Measurements from ENCODE around the gene TCOF1.

TCOF1 gene

GRCh38 chr5:150329881-150330876 is 27.3 kb upstream of the TCOF1 start:
- Histone ChIP-seq H3K23ac (ENCODE audit: low read depth, low read length, poor library complexity) (no peak overlapping the region), H3K4ac (ENCODE audit: low read length) (no peak overlapping the region), H3K27ac (replicated peaks; ENCODE audit: low read length) (no peak overlapping the region), H2BK5ac (ENCODE audit: low read length) (no peak overlapping the region), H3K79me1 (ENCODE audit: low read depth, low read length) (no peaks in the 10 kb centered on the region), H2BK15ac (ENCODE audit: low read length) (no peak overlapping the region), H3K14ac (ENCODE audit: low read length) (no peak overlapping the region), H4K8ac (ENCODE audit: low read depth, low read length) (no peak overlapping the region), H2BK120ac (ENCODE audit: low read depth, low read length) (no peak overlapping the region), H2AK5ac (ENCODE audit: low read depth, low read length) (no peak overlapping the region), H3K4me1 (ENCODE audit: control insufficient read depth in 2 of 2, insufficient read depth in 1 of 2, low read depth in 1 of 2, low read length in 2 of 2) (peaks cover 11 to 12% of the 10 kb centered on the region in 2 donors), H2BK12ac (ENCODE audit: low read length) (no peak overlapping the region), H3K27me3 (ENCODE audit: control insufficient read depth in 3 of 3, insufficient read depth in 3 of 3, low read depth in 1 of 3, low read length in 3 of 3) (no peaks in the 10 kb centered on the region), H3K9me3 (replicated peaks in 1 of 2; ENCODE audit: control insufficient read depth in 2 of 2, insufficient read depth in 1 of 2, low read depth in 1 of 2, low read length in 2 of 2) (no peaks in the 10 kb centered on the region), H3K36me3 (replicated peaks in 1 of 2; ENCODE audit: control insufficient read depth in 2 of 2, insufficient read depth in 2 of 2, low read length in 2 of 2) (no peaks in the 10 kb centered on the region), H3K18ac (ENCODE audit: low read length) (no peak overlapping the region), H3K4me3 (ENCODE audit: low read length in 2 of 2) (no peak overlapping the region), H2AFZ (ENCODE audit: low read length) (no peak overlapping the region), H3K4me2 (ENCODE audit: insufficient read depth, low read length, poor library complexity, severe bottlenecking) (no peak overlapping the region), H4K91ac (ENCODE audit: low read depth, low read length, poor library complexity) (no peak overlapping the region), H3K9ac (ENCODE audit: low read depth, low read length, poor library complexity) (no peak overlapping the region)
- 100% methylated on average over 1 of the region's 17 CpGs; no CpG with 5 or more reads in 1 of the 2 donors for WGBS, 2 donors (ENCODE audit: extremely low coverage in 2 of 2, insufficient read length in 2 of 2, insufficient replicate concordance in 1 of 2)
- DNase-seq (ENCODE audit: low spot score) = no peak

DNA sequence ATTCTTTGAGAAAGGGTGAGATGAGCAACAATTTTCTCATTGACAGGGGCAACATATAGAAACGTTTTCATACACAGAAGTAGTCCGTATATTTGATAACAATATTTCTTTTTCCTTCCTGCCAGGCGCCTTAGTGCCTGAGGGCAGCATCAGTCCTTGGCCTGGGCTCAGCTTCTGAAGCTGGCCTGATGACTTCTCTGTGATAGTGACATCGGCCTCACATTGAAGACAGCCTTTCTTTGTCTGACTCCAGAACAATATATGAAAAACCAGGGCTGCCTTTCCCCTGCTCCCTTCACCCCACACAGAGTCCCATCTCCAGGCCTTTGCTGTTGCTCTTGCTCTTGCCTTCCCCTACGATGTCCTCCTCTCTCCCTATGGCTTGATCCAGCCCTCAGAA is 24.1 kb upstream of the TCOF1 start:
- Histone ChIP-seq H3K4me3 (ENCODE audit: low read length in 2 of 2) (no peak overlapping the region), H4K91ac (ENCODE audit: low read depth, low read length, poor library complexity) (no peak overlapping the region), H2BK5ac (ENCODE audit: low read length) (no peak overlapping the region), H3K14ac (ENCODE audit: low read length) (no peak overlapping the region), H3K27me3 (ENCODE audit: control insufficient read depth in 3 of 3, insufficient read depth in 3 of 3, low read depth in 1 of 3, low read length in 3 of 3) (no peaks in the 10 kb centered on the region), H3K4ac (ENCODE audit: low read length) (no peak overlapping the region), H3K27ac (replicated peaks; ENCODE audit: low read length) (no peak overlapping the region), H2AK5ac (ENCODE audit: low read depth, low read length) (no peak overlapping the region), H2BK12ac (ENCODE audit: low read length) (no peak overlapping the region), H2AFZ (ENCODE audit: low read length) (no peak overlapping the region), H2BK120ac (ENCODE audit: low read depth, low read length) (no peak overlapping the region), H2BK15ac (ENCODE audit: low read length) (no peak overlapping the region), H3K4me2 (ENCODE audit: insufficient read depth, low read length, poor library complexity, severe bottlenecking) (no peak overlapping the region), H3K23ac (ENCODE audit: low read depth, low read length, poor library complexity) (no peak overlapping the region), H3K9ac (ENCODE audit: low read depth, low read length, poor library complexity) (no peak overlapping the region), H3K79me1 (ENCODE audit: low read depth, low read length) (no peaks in the 10 kb centered on the region), H3K9me3 (replicated peaks in 1 of 2; ENCODE audit: control insufficient read depth in 2 of 2, insufficient read depth in 1 of 2, low read depth in 1 of 2, low read length in 2 of 2) (peaks cover 0 to 1% of the 10 kb centered on the region in 2 donors), H3K18ac (ENCODE audit: low read length) (no peak overlapping the region), H3K4me1 (ENCODE audit: control insufficient read depth in 2 of 2, insufficient read depth in 1 of 2, low read depth in 1 of 2, low read length in 2 of 2) (no peaks in the 10 kb centered on the region), H3K36me3 (replicated peaks in 1 of 2; ENCODE audit: control insufficient read depth in 2 of 2, insufficient read depth in 2 of 2, low read length in 2 of 2) (no peaks in the 10 kb centered on the region), H4K8ac (ENCODE audit: low read depth, low read length) (no peak overlapping the region)
- DNase-seq (ENCODE audit: low spot score) = no peak
- WGBS, 2 donors (ENCODE audit: extremely low coverage in 2 of 2, insufficient read length in 2 of 2, insufficient replicate concordance in 1 of 2) = no CpG with 5 or more reads among the region's 5 CpGs

DNA sequence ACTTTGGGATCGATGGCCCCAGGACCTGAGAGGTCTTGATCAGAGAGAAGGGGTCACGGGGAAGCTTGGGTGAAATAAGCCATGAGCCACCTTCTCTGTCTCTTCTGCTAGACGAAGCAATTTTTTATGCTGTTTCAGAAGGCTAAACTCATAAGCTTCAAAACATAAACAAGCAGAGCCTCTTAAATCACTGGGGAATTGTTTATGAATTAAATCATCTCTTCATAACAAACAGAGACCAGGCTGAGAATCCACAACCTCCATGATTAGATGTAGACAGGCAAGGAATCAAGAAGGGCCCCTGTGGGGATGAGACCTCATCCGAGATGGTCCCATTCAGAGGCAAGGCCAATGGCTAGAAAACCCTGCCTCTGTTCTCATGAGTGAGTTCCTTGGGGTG is 21.7 kb upstream of the TCOF1 start:
- no peak for DNase-seq (ENCODE audit: low spot score)

GRCh38 chr5:150338546-150338945 is 19.0 kb upstream of the TCOF1 start:
- Histone ChIP-seq H3K23ac (ENCODE audit: low read depth, low read length, poor library complexity) (no peak overlapping the region), H3K4ac (ENCODE audit: low read length) (no peak overlapping the region), H3K4me3 (ENCODE audit: low read length in 2 of 2) (no peak overlapping the region), H3K9ac (ENCODE audit: low read depth, low read length, poor library complexity) (no peak overlapping the region), H2BK5ac (ENCODE audit: low read length) (peak overlapping the region; percentile 10), H3K4me2 (ENCODE audit: insufficient read depth, low read length, poor library complexity, severe bottlenecking) (no peak overlapping the region), H4K91ac (ENCODE audit: low read depth, low read length, poor library complexity) (no peak overlapping the region), H3K18ac (ENCODE audit: low read length) (peak overlapping the region; percentile 31), H2AK5ac (ENCODE audit: low read depth, low read length) (no peak overlapping the region), H3K4me1 (ENCODE audit: control insufficient read depth in 2 of 2, insufficient read depth in 1 of 2, low read depth in 1 of 2, low read length in 2 of 2) (peaks cover 2 to 7% of the 10 kb centered on the region in 2 donors), H4K8ac (ENCODE audit: low read depth, low read length) (no peak overlapping the region), H2BK15ac (ENCODE audit: low read length) (no peak overlapping the region), H3K36me3 (replicated peaks in 1 of 2; ENCODE audit: control insufficient read depth in 2 of 2, insufficient read depth in 2 of 2, low read length in 2 of 2) (no peaks in the 10 kb centered on the region), H3K14ac (ENCODE audit: low read length) (no peak overlapping the region), H3K27ac (replicated peaks; ENCODE audit: low read length) (no peak overlapping the region), H2BK120ac (ENCODE audit: low read depth, low read length) (no peak overlapping the region), H3K9me3 (replicated peaks in 1 of 2; ENCODE audit: control insufficient read depth in 2 of 2, insufficient read depth in 1 of 2, low read depth in 1 of 2, low read length in 2 of 2) (peaks cover 0 to 1% of the 10 kb centered on the region in 2 donors), H3K27me3 (ENCODE audit: control insufficient read depth in 3 of 3, insufficient read depth in 3 of 3, low read depth in 1 of 3, low read length in 3 of 3) (no peaks in the 10 kb centered on the region), H2AFZ (ENCODE audit: low read length) (peak overlapping the region; percentile 80), H3K79me1 (ENCODE audit: low read depth, low read length) (no peaks in the 10 kb centered on the region), H2BK12ac (ENCODE audit: low read length) (no peak overlapping the region)
- DNase-seq (ENCODE audit: low spot score) = no peak
- WGBS, 2 donors (ENCODE audit: extremely low coverage in 2 of 2, insufficient read length in 2 of 2, insufficient replicate concordance in 1 of 2) = no CpG with 5 or more reads among the region's 11 CpGs

More for the DNA sequence above, 21.7 kb upstream of the TCOF1 start:
- Histone ChIP-seq H2BK12ac (ENCODE audit: low read length) (no peak overlapping the region), H2AK5ac (ENCODE audit: low read depth, low read length) (no peak overlapping the region), H3K4me2 (ENCODE audit: insufficient read depth, low read length, poor library complexity, severe bottlenecking) (no peak overlapping the region), H2AFZ (ENCODE audit: low read length) (no peak overlapping the region), H3K27me3 (ENCODE audit: control insufficient read depth in 3 of 3, insufficient read depth in 3 of 3, low read depth in 1 of 3, low read length in 3 of 3) (no peaks in the 10 kb centered on the region), H2BK15ac (ENCODE audit: low read length) (no peak overlapping the region), H3K36me3 (replicated peaks in 1 of 2; ENCODE audit: control insufficient read depth in 2 of 2, insufficient read depth in 2 of 2, low read length in 2 of 2) (no peaks in the 10 kb centered on the region), H4K91ac (ENCODE audit: low read depth, low read length, poor library complexity) (no peak overlapping the region), H4K8ac (ENCODE audit: low read depth, low read length) (no peak overlapping the region), H2BK5ac (ENCODE audit: low read length) (peak overlapping the region; percentile 55), H3K18ac (ENCODE audit: low read length) (no peak overlapping the region), H3K14ac (ENCODE audit: low read length) (no peak overlapping the region), H3K27ac (replicated peaks; ENCODE audit: low read length) (no peak overlapping the region), H3K9ac (ENCODE audit: low read depth, low read length, poor library complexity) (no peak overlapping the region), H2BK120ac (ENCODE audit: low read depth, low read length) (no peak overlapping the region), H3K4me1 (ENCODE audit: control insufficient read depth in 2 of 2, insufficient read depth in 1 of 2, low read depth in 1 of 2, low read length in 2 of 2) (peaks cover 2 to 7% of the 10 kb centered on the region in 2 donors), H3K9me3 (replicated peaks in 1 of 2; ENCODE audit: control insufficient read depth in 2 of 2, insufficient read depth in 1 of 2, low read depth in 1 of 2, low read length in 2 of 2) (peaks cover 0 to 1% of the 10 kb centered on the region in 2 donors), H3K4ac (ENCODE audit: low read length) (no peak overlapping the region), H3K23ac (ENCODE audit: low read depth, low read length, poor library complexity) (no peak overlapping the region), H3K79me1 (ENCODE audit: low read depth, low read length) (no peaks in the 10 kb centered on the region), H3K4me3 (ENCODE audit: low read length in 2 of 2) (no peak overlapping the region)
- WGBS, 2 donors (ENCODE audit: extremely low coverage in 2 of 2, insufficient read length in 2 of 2, insufficient replicate concordance in 1 of 2) = no CpG with 5 or more reads among the region's 4 CpGs
